Peyer's patch (tissue), 4 donors: Measurements from ENCODE around the gene CD28.

Experiments used
- POLR2A ChIP-seq, 2 donors: fragments of 450-650 bp; IDR thresholded peaks; one replicate each; pipeline ENCODE4 v1.5.1; 2017; ENCODE audit warnings: antibody characterized with exemption in 2 of 2, mild to moderate bottlenecking in 2 of 2, moderate library complexity in 2 of 2
- TF ChIP-seq, protein P1 (sequence below), 6 experiments: fragments of 450-650 bp in 4 of 6; fragments of 200-600 bp in 2 of 6; sonication (generic) in 1 of 6; IDR thresholded peaks; one replicate each; pipeline ENCODE4 v1.5.1; 2017 to 2019; ENCODE audit warnings: antibody characterized with exemption in 6 of 6, mild to moderate bottlenecking in 3 of 6, moderate library complexity in 1 of 6

DNA sequence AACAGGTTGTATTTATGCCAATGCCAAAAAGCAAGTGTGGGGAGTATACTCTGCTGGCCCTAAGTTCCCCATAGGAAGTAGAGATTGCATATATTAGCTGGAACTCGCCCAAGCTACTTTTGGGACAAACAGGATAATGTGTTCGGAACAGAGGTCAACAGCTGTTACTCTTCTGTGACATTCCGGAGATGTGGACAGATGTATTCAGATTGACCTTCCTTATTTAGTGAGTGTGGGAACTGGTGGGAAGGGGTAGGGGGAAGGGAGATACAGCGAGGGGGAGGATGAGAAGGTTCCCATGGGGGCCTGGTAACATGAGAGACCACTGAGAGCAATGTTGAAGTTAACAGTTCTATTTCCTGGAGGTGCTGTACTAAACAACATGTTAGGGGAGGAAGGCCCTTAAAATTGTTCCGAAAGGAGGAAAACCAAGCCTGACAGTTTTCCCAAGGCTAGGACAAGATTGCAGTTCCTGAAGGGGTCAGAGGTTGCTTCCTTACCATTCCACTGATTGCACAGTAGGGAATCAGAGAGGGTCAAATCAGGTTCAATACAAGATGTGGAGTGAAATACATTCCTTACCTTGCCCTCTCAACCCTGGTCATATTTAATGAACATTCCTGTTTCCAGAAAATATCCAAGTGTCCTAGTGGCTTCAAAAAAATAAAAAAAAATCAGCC lies 14.3 kb upstream of the CD28 start:
- TF ChIP-seq, protein P1, sequence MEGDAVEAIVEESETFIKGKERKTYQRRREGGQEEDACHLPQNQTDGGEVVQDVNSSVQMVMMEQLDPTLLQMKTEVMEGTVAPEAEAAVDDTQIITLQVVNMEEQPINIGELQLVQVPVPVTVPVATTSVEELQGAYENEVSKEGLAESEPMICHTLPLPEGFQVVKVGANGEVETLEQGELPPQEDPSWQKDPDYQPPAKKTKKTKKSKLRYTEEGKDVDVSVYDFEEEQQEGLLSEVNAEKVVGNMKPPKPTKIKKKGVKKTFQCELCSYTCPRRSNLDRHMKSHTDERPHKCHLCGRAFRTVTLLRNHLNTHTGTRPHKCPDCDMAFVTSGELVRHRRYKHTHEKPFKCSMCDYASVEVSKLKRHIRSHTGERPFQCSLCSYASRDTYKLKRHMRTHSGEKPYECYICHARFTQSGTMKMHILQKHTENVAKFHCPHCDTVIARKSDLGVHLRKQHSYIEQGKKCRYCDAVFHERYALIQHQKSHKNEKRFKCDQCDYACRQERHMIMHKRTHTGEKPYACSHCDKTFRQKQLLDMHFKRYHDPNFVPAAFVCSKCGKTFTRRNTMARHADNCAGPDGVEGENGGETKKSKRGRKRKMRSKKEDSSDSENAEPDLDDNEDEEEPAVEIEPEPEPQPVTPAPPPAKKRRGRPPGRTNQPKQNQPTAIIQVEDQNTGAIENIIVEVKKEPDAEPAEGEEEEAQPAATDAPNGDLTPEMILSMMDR (IDR thresholded peaks at IDR 0.05): no peak
- TF ChIP-seq POLR2A (IDR thresholded peaks at IDR 0.05): no peak
